Measurements from ENCODE around the gene EIF3B. TPM values are rescaled to one million over a fixed set of nuclear protein-coding genes. Genes with fewer than 3 reads are reported as not detected.

Gene EIF3B
- total and polyA plus RNA-seq, 9 of the 15 experiments (the other 6 are each of a cell fraction or from before 2014, with no cell fraction given), result 25.9 to 494 (median 357) TPM

DNA sequence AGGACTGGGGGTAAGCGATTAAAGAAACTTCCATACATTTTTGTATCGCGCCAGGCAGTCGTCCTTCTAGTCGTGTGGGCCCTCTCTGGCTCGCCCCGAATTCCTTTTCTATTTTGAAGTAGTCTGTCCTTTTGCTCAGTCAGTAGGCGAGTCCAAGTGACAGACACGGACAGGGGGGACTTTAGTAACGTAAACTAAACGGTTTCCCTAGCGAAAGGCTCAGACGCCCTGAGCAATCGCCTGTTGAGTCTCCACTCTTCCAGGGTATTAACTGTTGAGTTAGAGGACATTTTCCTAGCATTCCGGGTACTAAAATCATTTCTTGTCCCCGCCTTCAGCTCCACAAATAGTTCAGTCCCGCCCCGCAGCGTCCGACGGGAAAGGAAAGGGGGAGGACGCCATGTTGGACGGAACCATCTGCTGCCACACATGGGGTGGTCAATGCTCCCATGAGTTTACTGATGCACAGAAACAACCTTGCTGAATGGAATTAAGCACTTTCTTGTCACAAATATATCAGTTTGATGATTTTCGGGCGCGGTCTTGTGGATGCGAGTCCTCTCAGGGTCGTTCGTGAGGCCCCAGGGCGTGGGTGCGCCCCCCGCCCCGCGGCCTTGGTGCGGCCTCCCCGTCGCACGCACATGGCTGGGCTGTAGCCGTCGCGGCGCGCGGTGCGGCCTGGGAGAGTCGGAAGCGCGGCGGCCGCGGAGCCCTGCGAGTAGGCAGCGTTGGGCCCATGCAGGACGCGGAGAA lies at the start of gene EIF3B (continued):
- TF ChIP-seq, protein P1, sequence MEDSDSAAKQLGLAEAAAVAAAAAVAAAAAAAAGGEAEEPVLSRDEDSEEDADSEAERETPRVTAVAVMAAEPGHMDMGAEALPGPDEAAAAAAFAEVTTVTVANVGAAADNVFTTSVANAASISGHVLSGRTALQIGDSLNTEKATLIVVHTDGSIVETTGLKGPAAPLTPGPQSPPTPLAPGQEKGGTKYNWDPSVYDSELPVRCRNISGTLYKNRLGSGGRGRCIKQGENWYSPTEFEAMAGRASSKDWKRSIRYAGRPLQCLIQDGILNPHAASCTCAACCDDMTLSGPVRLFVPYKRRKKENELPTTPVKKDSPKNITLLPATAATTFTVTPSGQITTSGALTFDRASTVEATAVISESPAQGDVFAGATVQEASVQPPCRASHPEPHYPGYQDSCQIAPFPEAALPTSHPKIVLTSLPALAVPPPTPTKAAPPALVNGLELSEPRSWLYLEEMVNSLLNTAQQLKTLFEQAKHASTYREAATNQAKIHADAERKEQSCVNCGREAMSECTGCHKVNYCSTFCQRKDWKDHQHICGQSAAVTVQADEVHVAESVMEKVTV (CRISPR knock-in tag; IDR thresholded peaks at IDR 0.05), result 0 out of 2 replicates have a peak, but pooled peaks have one; percentile 26
- TF ChIP-seq TFE3 (CRISPR knock-in tag; IDR thresholded peaks at IDR 0.05), result no peak
- no peak for TF ChIP-seq ZNF696 (CRISPR knock-in tag; conservative IDR thresholded peaks at IDR 0.05)
- TF ChIP-seq MNT (conservative IDR thresholded peaks at IDR 0.05), result peak; percentile 99
- TF ChIP-seq ZFP1 (CRISPR knock-in tag; IDR thresholded peaks at IDR 0.05), result no peak
- TF ChIP-seq, protein P2, sequence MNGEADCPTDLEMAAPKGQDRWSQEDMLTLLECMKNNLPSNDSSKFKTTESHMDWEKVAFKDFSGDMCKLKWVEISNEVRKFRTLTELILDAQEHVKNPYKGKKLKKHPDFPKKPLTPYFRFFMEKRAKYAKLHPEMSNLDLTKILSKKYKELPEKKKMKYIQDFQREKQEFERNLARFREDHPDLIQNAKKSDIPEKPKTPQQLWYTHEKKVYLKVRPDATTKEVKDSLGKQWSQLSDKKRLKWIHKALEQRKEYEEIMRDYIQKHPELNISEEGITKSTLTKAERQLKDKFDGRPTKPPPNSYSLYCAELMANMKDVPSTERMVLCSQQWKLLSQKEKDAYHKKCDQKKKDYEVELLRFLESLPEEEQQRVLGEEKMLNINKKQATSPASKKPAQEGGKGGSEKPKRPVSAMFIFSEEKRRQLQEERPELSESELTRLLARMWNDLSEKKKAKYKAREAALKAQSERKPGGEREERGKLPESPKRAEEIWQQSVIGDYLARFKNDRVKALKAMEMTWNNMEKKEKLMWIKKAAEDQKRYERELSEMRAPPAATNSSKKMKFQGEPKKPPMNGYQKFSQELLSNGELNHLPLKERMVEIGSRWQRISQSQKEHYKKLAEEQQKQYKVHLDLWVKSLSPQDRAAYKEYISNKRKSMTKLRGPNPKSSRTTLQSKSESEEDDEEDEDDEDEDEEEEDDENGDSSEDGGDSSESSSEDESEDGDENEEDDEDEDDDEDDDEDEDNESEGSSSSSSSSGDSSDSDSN (IDR thresholded peaks at IDR 0.05; ENCODE audit: borderline replicate concordance in 1 of 2, low read depth in 2 of 2, low read length in 2 of 2), result no peak
- no peak for TF ChIP-seq CHD1 (IDR thresholded peaks at IDR 0.05; ENCODE audit: low read length)
- no peak for TF ChIP-seq ZNF121 (CRISPR knock-in tag; conservative IDR thresholded peaks at IDR 0.05)
- no peak for TF ChIP-seq RBM17 (IDR thresholded peaks at IDR 0.05; ENCODE audit: borderline replicate concordance, low read depth, low read length)
- no peak for TF ChIP-seq ZNF77 (CRISPR knock-in tag; IDR thresholded peaks at IDR 0.05)
- TF ChIP-seq SMAD1 (IDR thresholded peaks at IDR 0.05; ENCODE audit: low read depth, low read length, partially characterized antibody), result peak; percentile 52
- no peak for TF ChIP-seq KDM2B (CRISPR knock-in tag; IDR thresholded peaks at IDR 0.05)
- TF ChIP-seq BMI1 (IDR thresholded peaks at IDR 0.05; ENCODE audit: low read length), result no peak
- TF ChIP-seq, protein P3, sequence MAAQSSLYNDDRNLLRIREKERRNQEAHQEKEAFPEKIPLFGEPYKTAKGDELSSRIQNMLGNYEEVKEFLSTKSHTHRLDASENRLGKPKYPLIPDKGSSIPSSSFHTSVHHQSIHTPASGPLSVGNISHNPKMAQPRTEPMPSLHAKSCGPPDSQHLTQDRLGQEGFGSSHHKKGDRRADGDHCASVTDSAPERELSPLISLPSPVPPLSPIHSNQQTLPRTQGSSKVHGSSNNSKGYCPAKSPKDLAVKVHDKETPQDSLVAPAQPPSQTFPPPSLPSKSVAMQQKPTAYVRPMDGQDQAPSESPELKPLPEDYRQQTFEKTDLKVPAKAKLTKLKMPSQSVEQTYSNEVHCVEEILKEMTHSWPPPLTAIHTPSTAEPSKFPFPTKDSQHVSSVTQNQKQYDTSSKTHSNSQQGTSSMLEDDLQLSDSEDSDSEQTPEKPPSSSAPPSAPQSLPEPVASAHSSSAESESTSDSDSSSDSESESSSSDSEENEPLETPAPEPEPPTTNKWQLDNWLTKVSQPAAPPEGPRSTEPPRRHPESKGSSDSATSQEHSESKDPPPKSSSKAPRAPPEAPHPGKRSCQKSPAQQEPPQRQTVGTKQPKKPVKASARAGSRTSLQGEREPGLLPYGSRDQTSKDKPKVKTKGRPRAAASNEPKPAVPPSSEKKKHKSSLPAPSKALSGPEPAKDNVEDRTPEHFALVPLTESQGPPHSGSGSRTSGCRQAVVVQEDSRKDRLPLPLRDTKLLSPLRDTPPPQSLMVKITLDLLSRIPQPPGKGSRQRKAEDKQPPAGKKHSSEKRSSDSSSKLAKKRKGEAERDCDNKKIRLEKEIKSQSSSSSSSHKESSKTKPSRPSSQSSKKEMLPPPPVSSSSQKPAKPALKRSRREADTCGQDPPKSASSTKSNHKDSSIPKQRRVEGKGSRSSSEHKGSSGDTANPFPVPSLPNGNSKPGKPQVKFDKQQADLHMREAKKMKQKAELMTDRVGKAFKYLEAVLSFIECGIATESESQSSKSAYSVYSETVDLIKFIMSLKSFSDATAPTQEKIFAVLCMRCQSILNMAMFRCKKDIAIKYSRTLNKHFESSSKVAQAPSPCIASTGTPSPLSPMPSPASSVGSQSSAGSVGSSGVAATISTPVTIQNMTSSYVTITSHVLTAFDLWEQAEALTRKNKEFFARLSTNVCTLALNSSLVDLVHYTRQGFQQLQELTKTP (IDR thresholded peaks at IDR 0.05; ENCODE audit: low read depth in 1 of 2, partially characterized antibody in 2 of 2), result peak; percentile 60 to 87
- TF ChIP-seq GATA2 (CRISPR knock-in tag; IDR thresholded peaks at IDR 0.05), result no peak
- no peak for TF ChIP-seq GTF2A2 (tag; IDR thresholded peaks at IDR 0.05)

All from K562 (cell line).